SK-N-MC (cell line): ENCODE data around the gene RASL11B.

Experiments used
- EZH2 ChIP-seq: fragments of 200-600 bp; sonication (generic); IDR thresholded peaks from one replicate; pipeline ENCODE4 v1.6.1; 2017; ENCODE audit warnings: antibody characterized with exemption
- FOXP2 ChIP-seq: optimal IDR thresholded peaks from 2 replicates; pipeline ENCODE3; 2011; ENCODE audit warnings: mild to moderate bottlenecking, moderate library complexity; ENCODE audit not compliant: insufficient read depth; ENCODE audit errors: extremely low read length, control extremely low read depth
- POLR2AphosphoS5 ChIP-seq: IDR thresholded peaks from 2 replicates; pipeline ENCODE4 v1.6.1; 2012; ENCODE audit warnings: mild to moderate bottlenecking, low read depth, low read length, borderline replicate concordance

DNA sequence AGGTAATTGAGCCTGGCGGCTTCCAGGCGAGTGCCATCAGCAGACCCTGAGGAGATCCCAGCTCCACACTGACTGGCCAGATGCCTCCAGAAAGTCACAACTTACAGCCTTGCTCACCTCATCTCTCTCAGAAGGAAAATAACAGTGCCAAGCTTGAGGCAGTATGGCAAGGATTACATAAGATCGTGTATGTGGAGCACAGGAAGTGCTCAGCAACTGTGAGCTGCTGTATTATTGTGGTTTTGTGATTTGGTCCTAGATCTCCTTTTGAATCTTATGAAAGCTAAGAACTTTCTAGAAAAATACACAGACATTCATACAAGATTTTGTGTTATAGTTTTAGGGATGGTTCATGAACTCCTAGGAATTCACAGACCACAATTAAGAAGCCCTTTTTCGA, 14.0 kb downstream of the RASL11B start:
- TF ChIP-seq EZH2 (no peak), POLR2AphosphoS5 (no peak), FOXP2 (no peak)
